H1 (cell line): ENCODE measurements around the gene EIPR1. TPM values are rescaled to one million over a fixed set of nuclear protein-coding genes. Genes with fewer than 3 reads are reported as not detected.

Experiments used
- CTCF ChIA-PET: fragments of 300-600 bp; sonication (Branson Sonifier 250); formaldehyde crosslinking; loops from one replicate; lab custom pipeline; 2021; ENCODE audit not compliant: partially characterized antibody; lab: Charles Lee
- POLR2A ChIA-PET: fragments of 300-600 bp; sonication (Branson Sonifier 250); formaldehyde crosslinking; loops from one replicate; lab custom pipeline; 2021; ENCODE audit warnings: inconsistent platforms; ENCODE audit not compliant: partially characterized antibody; lab: Charles Lee
- DNase-seq, 2 experiments: peaks; one replicate each; pipeline versions ENCODE4 v3.0.0 to v3.0.0-alpha.2; 2010 to 2022; ENCODE audit warnings: low spot score in 2 of 2, low read depth in 1 of 2, mixed read lengths in 1 of 2
- FAIRE-seq: peaks from 2 replicates; lab custom pipeline; 2011; peaks lifted over from hg19 to GRCh38; lab: Jason Lieb, UNC
- H2AFZ ChIP-seq: 2 replicates; pipeline ENCODE4 v1.8.1; 2012; ENCODE audit warnings: low read length, inconsistent platforms
- H2AK5ac ChIP-seq: 2 replicates; pipeline ENCODE4 v1.6.1; 2013; ENCODE audit warnings: low read depth, low read length
- H2BK120ac ChIP-seq: replicated peaks from 2 replicates; pipeline ENCODE3; 2013; ENCODE audit warnings: low read depth, low read length, inconsistent platforms
- H2BK12ac ChIP-seq: 2 replicates; pipeline ENCODE4 v1.6.1; 2013; ENCODE audit warnings: low read depth, low read length
- H2BK15ac ChIP-seq: 2 replicates; pipeline ENCODE4 v1.6.1; 2013; ENCODE audit warnings: low read length
- H2BK20ac ChIP-seq: 2 replicates; pipeline ENCODE4 v1.6.1; 2013; ENCODE audit warnings: low read length
- H2BK5ac ChIP-seq: 2 replicates; pipeline ENCODE4 v1.6.1; 2013; ENCODE audit warnings: low read depth, low read length
- H3K14ac ChIP-seq: 2 replicates; pipeline ENCODE4 v1.6.1; 2013; ENCODE audit warnings: inconsistent platforms; ENCODE audit not compliant: insufficient read length
- H3K18ac ChIP-seq: 2 replicates; pipeline ENCODE4 v1.6.1; 2013; ENCODE audit warnings: low read length; ENCODE audit errors: extremely low read depth
- H3K23ac ChIP-seq: 2 replicates; pipeline ENCODE4 v1.6.1; 2013; ENCODE audit warnings: inconsistent platforms; ENCODE audit not compliant: insufficient read length
- H3K23me2 ChIP-seq: 2 replicates; pipeline ENCODE4 v1.6.1; 2013; ENCODE audit warnings: low read depth, low read length
- H3K27ac ChIP-seq: 2 replicates; pipeline ENCODE4 v1.6.1; 2011; ENCODE audit warnings: low read depth, low read length, inconsistent platforms
- H3K27me3 ChIP-seq, 4 experiments: replicated peaks in 1 of 4; 1 replicate in 1 of 4; 2 replicates in 3 of 4; pipeline versions ENCODE4 v1.6.1 to v1.8.1; 2011 to 2013; ENCODE audit warnings: low read length in 3 of 4, mild to moderate bottlenecking in 3 of 4, inconsistent platforms in 2 of 4, mixed read lengths in 2 of 4, moderate library complexity in 1 of 4; ENCODE audit not compliant: control insufficient read depth in 3 of 4, insufficient read depth in 3 of 4; ENCODE audit errors: extremely low read depth in 1 of 4
- H3K36me3 ChIP-seq, 4 experiments: 2 replicates each; pipeline versions ENCODE4 v1.6.1 to v1.8.1; 2011 to 2013; ENCODE audit warnings: mild to moderate bottlenecking in 4 of 4, low read length in 3 of 4, moderate library complexity in 2 of 4, control low read depth in 1 of 4, inconsistent platforms in 1 of 4; ENCODE audit not compliant: insufficient read depth in 4 of 4, control insufficient read depth in 2 of 4
- H3K4ac ChIP-seq: replicated peaks from 2 replicates; pipeline ENCODE3; 2013; ENCODE audit warnings: low read length, low read depth, mixed read lengths, inconsistent platforms; ENCODE audit not compliant: insufficient read length
- H3K4me1 ChIP-seq, 4 experiments: replicated peaks in 1 of 4; 1 replicate in 1 of 4; 2 replicates in 3 of 4; pipeline versions ENCODE4 v1.6.1 to v1.8.1; 2011 to 2013; ENCODE audit warnings: low read length in 3 of 4, inconsistent platforms in 2 of 4, mixed read lengths in 1 of 4; ENCODE audit not compliant: insufficient read depth in 4 of 4, control insufficient read depth in 3 of 4
- H3K4me2 ChIP-seq, 2 experiments: 2 replicates each; pipeline versions ENCODE4 v1.6.1 to v1.8.1; 2011 to 2013; ENCODE audit warnings: low read depth in 2 of 2, low read length in 2 of 2, control low read depth in 1 of 2, inconsistent platforms in 1 of 2, mild to moderate bottlenecking in 1 of 2; ENCODE audit not compliant: insufficient read depth in 1 of 2
- H3K4me3 ChIP-seq, 4 experiments: fragments of 200-600, 300-600 bp in 1 of 4; sonication (generic), shearing (Covaris generic), sonication (Bioruptor Twin) in 1 of 4; 2 replicates each; pipeline versions ENCODE4 v1.5.1 to v1.8.1; 2011 to 2016; ENCODE audit warnings: low read length in 4 of 4, low read depth in 3 of 4, control low read depth in 2 of 4, inconsistent platforms in 2 of 4, mild to moderate bottlenecking in 2 of 4, mixed read lengths in 1 of 4, moderate library complexity in 1 of 4; ENCODE audit not compliant: insufficient read depth in 2 of 4; ENCODE audit errors: extremely low read depth in 1 of 4
- H3K56ac ChIP-seq: replicated peaks from 2 replicates; pipeline ENCODE3; 2013; ENCODE audit warnings: low read depth, mild to moderate bottlenecking, mixed read lengths, low read length, inconsistent platforms; ENCODE audit not compliant: insufficient read length
- H3K79me1 ChIP-seq: 2 replicates; pipeline ENCODE4 v1.6.1; 2013; ENCODE audit warnings: low read depth, low read length, control low read depth
- H3K79me2 ChIP-seq, 2 experiments: 2 replicates each; pipeline versions ENCODE4 v1.6.1 to v1.8.1; 2012 to 2013; ENCODE audit warnings: low read length in 2 of 2, mild to moderate bottlenecking in 2 of 2, inconsistent platforms in 1 of 2; ENCODE audit not compliant: insufficient read depth in 2 of 2, control insufficient read depth in 1 of 2
- H3K9ac ChIP-seq, 4 experiments: replicated peaks in 1 of 4; 1 replicate in 1 of 4; 2 replicates in 3 of 4; pipeline versions ENCODE4 v1.6.1 to v1.8.1; 2011 to 2013; ENCODE audit warnings: low read depth in 3 of 4, low read length in 3 of 4, control low read depth in 2 of 4, mild to moderate bottlenecking in 2 of 4, moderate library complexity in 2 of 4, inconsistent platforms in 1 of 4; ENCODE audit errors: extremely low read depth in 1 of 4
- H3K9me3 ChIP-seq, 2 experiments: 2 replicates each; pipeline versions ENCODE4 v1.6.1 to v1.8.1; 2012 to 2013; ENCODE audit warnings: mild to moderate bottlenecking in 2 of 2, moderate library complexity in 2 of 2, control low read depth in 1 of 2, inconsistent platforms in 1 of 2, low read depth in 1 of 2, low read length in 1 of 2, mixed read lengths in 1 of 2; ENCODE audit not compliant: insufficient read depth in 2 of 2
- H4K20me1 ChIP-seq, 2 experiments: replicated peaks in 1 of 2; 2 replicates each; pipeline versions ENCODE3 to v1.8.1; 2011 to 2013; ENCODE audit warnings: inconsistent platforms in 2 of 2, low read length in 2 of 2, mild to moderate bottlenecking in 1 of 2; ENCODE audit not compliant: insufficient read depth in 2 of 2, control insufficient read depth in 1 of 2
- H4K5ac ChIP-seq: 2 replicates; pipeline ENCODE4 v1.6.1; 2013; ENCODE audit warnings: low read length, low read depth, mixed read lengths, inconsistent platforms; ENCODE audit not compliant: insufficient read length
- H4K8ac ChIP-seq: 2 replicates; pipeline ENCODE4 v1.8.0; 2013; ENCODE audit warnings: mild to moderate bottlenecking, moderate library complexity, low read length, inconsistent platforms; ENCODE audit not compliant: insufficient read depth; ENCODE audit errors: extremely low read depth
- H4K91ac ChIP-seq: replicated peaks from 2 replicates; pipeline ENCODE3; 2013; ENCODE audit warnings: low read length, mixed read lengths, inconsistent platforms; ENCODE audit not compliant: insufficient read length
- ASH2L ChIP-seq: fragments of 200-600, 300-600 bp; sonication (generic); IDR thresholded peaks from one replicate; pipeline ENCODE4 v1.7.1; 2017; ENCODE audit warnings: low read length
- EP300 ChIP-seq, 2 experiments: IDR thresholded peaks; 1 replicate in 1 of 2; 2 replicates in 1 of 2; pipeline ENCODE4 v1.6.1; 2011 to 2012; ENCODE audit warnings: low read depth in 2 of 2, low read length in 2 of 2, mild to moderate bottlenecking in 2 of 2, borderline replicate concordance in 1 of 2, inconsistent platforms in 1 of 2, moderate library complexity in 1 of 2
- EZH2 ChIP-seq: fragments of 200-600 bp; sonication (generic); IDR thresholded peaks from 2 replicates; pipeline ENCODE4 v1.7.1; 2012; ENCODE audit warnings: low read depth, mild to moderate bottlenecking, moderate library complexity, low read length, inconsistent platforms; ENCODE audit not compliant: severe bottlenecking
- JUND ChIP-seq: IDR thresholded peaks from 2 replicates; pipeline ENCODE4 v1.6.1; 2011; ENCODE audit warnings: mild to moderate bottlenecking, improper control_type of control experiment, low read length
- KDM5A ChIP-seq: fragments of 200-600 bp; IDR thresholded peaks from 2 replicates; pipeline ENCODE4 v1.7.1; 2012; ENCODE audit warnings: mild to moderate bottlenecking, low read length, inconsistent platforms, mixed read lengths
- RFX5 ChIP-seq: IDR thresholded peaks from 2 replicates; pipeline ENCODE4 v1.6.1; 2011; ENCODE audit warnings: low read depth, low read length, improper control_type of control experiment, borderline replicate concordance
- RNF2 ChIP-seq: fragments of 200-900, 300-1000 bp; sonication (generic); IDR thresholded peaks from 2 replicates; pipeline ENCODE4 v1.7.1; 2016; ENCODE audit warnings: borderline replicate concordance, low read depth, mild to moderate bottlenecking, antibody characterized with exemption, low read length; ENCODE audit not compliant: poor library complexity, severe bottlenecking; ENCODE audit errors: missing control alignments
- SUZ12 ChIP-seq: fragments of 200-600 bp; sonication (generic); IDR thresholded peaks from 2 replicates; pipeline ENCODE4 v1.6.1; 2012; ENCODE audit warnings: mild to moderate bottlenecking, inconsistent platforms, low read length, moderate library complexity, mixed read lengths
- TAF7 ChIP-seq: optimal IDR thresholded peaks from 2 replicates; pipeline ENCODE3; 2011; ENCODE audit warnings: low read depth, mild to moderate bottlenecking, inconsistent platforms, low read length, moderate library complexity, borderline replicate concordance
- TBP ChIP-seq: IDR thresholded peaks from 2 replicates; pipeline ENCODE4 v1.6.1; 2011; ENCODE audit warnings: low read depth, low read length, improper control_type of control experiment
- WGBS, 2 experiments: shearing (Covaris generic) in 1 of 2; methylation state at CpG; one replicate each; pipeline versions ENCODE4 v1.1.6 to v1.1.7; 2013 to 2015; ENCODE audit warnings: low lambda C conversion rate in 2 of 2, mixed read lengths in 2 of 2, inconsistent platforms in 1 of 2, low coverage in 1 of 2, missing lambda C conversion rate in 1 of 2; ENCODE audit not compliant: insufficient replicate concordance in 2 of 2, insufficient coverage in 1 of 2, insufficient read length in 1 of 2; ENCODE audit errors: extremely low coverage in 1 of 2, missing lambda C conversion rate in 1 of 2; 5-methylcytosine and 5-hydroxymethylcytosine counted together
- polyA plus RNA-seq, 7 experiments: library from polyadenylated mRNA; depleted of rRNA in 3 of 7; stranded (reverse) in 5 of 7; unstranded in 2 of 7; fragments of >200 nt in 5 of 7; fragments of 200-250 nt in 2 of 7; gene quantifications; 1 replicate in 5 of 7; 2 replicates in 1 of 7; 4 replicates in 1 of 7; pipeline versions ENCODE4 v1.2.1 to v1.2.3, GENCODE V29; 2011 to 2013; ENCODE audit warnings: missing spikeins in 2 of 7, mixed read lengths in 2 of 7
- total RNA-seq: library from RNA; stranded (reverse); fragmentation: NEBNext Ultra II Directional; extraction: Animal tissue kit (Norgen Biotek cat#: 25700); gene quantifications from 2 replicates; pipeline ENCODE4 v1.2.1, GENCODE V29; 2021
- TF ChIP-seq, protein P1 (sequence below): IDR thresholded peaks from 2 replicates; pipeline ENCODE4 v1.6.1; 2011; ENCODE audit warnings: low read length, improper control_type of control experiment

Gene EIPR1
- total and polyA plus RNA-seq, 2 of the 8 experiments (the other 6 are each of a cell fraction or from before 2014, with no cell fraction given): 26.3 to 56.4 TPM

DNA sequence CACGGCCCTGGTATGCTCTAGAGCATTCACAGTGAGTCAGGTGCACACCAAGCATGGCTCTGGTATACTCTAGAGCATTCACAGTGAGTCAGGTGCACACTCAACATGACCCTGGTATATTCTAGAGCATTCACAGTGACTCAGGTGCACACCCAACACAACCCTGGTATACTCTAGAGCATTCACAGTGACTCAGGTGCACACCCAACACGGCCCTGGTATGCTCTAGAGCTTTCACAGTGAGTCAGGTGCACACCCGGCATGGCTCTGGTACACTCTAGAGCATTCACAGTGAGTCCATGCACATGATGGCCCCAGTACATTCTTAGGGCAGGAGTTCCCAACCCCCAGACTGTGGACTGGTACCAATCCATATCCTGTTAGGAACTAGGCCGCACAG is 158.1 kb downstream of the EIPR1 start:
- Histone ChIP-seq H3K79me1 (no peaks in the 10 kb centered on the region), H4K5ac (no peak overlapping the region), H3K27ac (no peak overlapping the region), H3K18ac (no peak overlapping the region), H3K36me3 (peaks cover 0 to 9% (median 0%) of the 10 kb centered on the region in 4 experiments; a peak in 2 of 8 replicates), H3K4me1 (peaks cover 0 to 5% (median 0%) of the 10 kb centered on the region in 4 experiments; a peak in 1 of 7 replicates), H3K4me2 (no peak overlapping the region), H2BK120ac (no peak overlapping the region), H3K27me3 (no peaks in the 10 kb centered on the region), H3K79me2 (peaks cover 3 to 14% of the 10 kb centered on the region in 2 experiments; a peak in 3 of 4 replicates), H3K4ac (no peak overlapping the region), H2BK5ac (no peak overlapping the region), H2AK5ac (no peak overlapping the region), H2BK15ac (no peak overlapping the region), H3K56ac (no peak overlapping the region), H3K14ac (no peak overlapping the region), H3K23ac (no peak overlapping the region), H2AFZ (no peak overlapping the region), H3K4me3 (no peak overlapping the region), H2BK12ac (no peak overlapping the region), H4K8ac (no peak overlapping the region), H4K20me1 (peaks cover 0 to under 1% of the 10 kb centered on the region in 2 experiments), H2BK20ac (no peak overlapping the region), H3K23me2 (no peaks in the 10 kb centered on the region), H4K91ac (no peak overlapping the region), H3K9ac (no peak overlapping the region), H3K9me3 (peaks cover 23 to 24% of the 10 kb centered on the region in 2 experiments)
- WGBS, 2 experiments: 94% methylated on average over 4 of the region's 4 CpGs; no CpG with 5 or more reads in 1 of the 2 experiments
- CTCF ChIA-PET: no interaction called here
- POLR2A ChIA-PET: no interaction called here
- no peak for DNase-seq
- FAIRE-seq: no peak
- no peak for TF ChIP-seq KDM5A
- TF ChIP-seq EZH2: no peak
- TF ChIP-seq RNF2: no peak
- TF ChIP-seq SUZ12: no peak
- no peak for TF ChIP-seq ASH2L
- TF ChIP-seq TBP: no peak
- no peak for TF ChIP-seq EP300 (IDR thresholded peaks at IDR 0.05; ENCODE audit: borderline replicate concordance in 1 of 2, low read depth in 2 of 2, low read length in 2 of 2)
- TF ChIP-seq RFX5: no peak
- TF ChIP-seq TAF7: no peak
- no peak for TF ChIP-seq JUND
- TF ChIP-seq, protein P1, sequence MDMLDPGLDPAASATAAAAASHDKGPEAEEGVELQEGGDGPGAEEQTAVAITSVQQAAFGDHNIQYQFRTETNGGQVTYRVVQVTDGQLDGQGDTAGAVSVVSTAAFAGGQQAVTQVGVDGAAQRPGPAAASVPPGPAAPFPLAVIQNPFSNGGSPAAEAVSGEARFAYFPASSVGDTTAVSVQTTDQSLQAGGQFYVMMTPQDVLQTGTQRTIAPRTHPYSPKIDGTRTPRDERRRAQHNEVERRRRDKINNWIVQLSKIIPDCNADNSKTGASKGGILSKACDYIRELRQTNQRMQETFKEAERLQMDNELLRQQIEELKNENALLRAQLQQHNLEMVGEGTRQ: no peak
